Neutrophil (primary cell): Measurements from ENCODE around the gene FAM78A.

Experiments used
- H3K27ac ChIP-seq: fragments of 200-600 bp; sonication (generic); 2 replicates; pipeline ENCODE4 v1.5.1; 2016; ENCODE audit warnings: mild to moderate bottlenecking, moderate library complexity
- H3K27me3 ChIP-seq: fragments of 200-600 bp; sonication (generic); 2 replicates; pipeline ENCODE4 v1.6.0; 2016; ENCODE audit warnings: mild to moderate bottlenecking
- H3K36me3 ChIP-seq: fragments of 200-600 bp; sonication (generic); 2 replicates; pipeline ENCODE4 v1.5.1; 2017
- H3K4me1 ChIP-seq, 2 experiments: fragments of 200-600 bp in 1 of 2; sonication (generic) in 1 of 2; 1 replicate in 1 of 2; 2 replicates in 1 of 2; pipeline versions ENCODE4 v1.5.1 to v1.6.1; 2013 to 2016; ENCODE audit warnings: low read depth in 1 of 2, low read length in 1 of 2, mild to moderate bottlenecking in 1 of 2, moderate library complexity in 1 of 2; ENCODE audit not compliant: control insufficient read depth in 1 of 2, insufficient read depth in 1 of 2
- H3K4me3 ChIP-seq, 2 experiments: fragments of 200-600 bp in 1 of 2; sonication (generic) in 1 of 2; 1 replicate in 1 of 2; 2 replicates in 1 of 2; pipeline ENCODE4 v1.5.1; 2013 to 2016; ENCODE audit warnings: low read depth in 1 of 2, low read length in 1 of 2, mild to moderate bottlenecking in 1 of 2, moderate library complexity in 1 of 2
- H3K9me3 ChIP-seq: fragments of 200-600 bp; sonication (generic); 2 replicates; pipeline ENCODE4 v1.5.1; 2016
- TF ChIP-seq, protein P1 (sequence below): fragments of 200-600 bp; sonication (generic); IDR thresholded peaks from 2 replicates; pipeline ENCODE4 v1.5.1; 2016; ENCODE audit warnings: antibody characterized with exemption

The FAM78A gene

DNA sequence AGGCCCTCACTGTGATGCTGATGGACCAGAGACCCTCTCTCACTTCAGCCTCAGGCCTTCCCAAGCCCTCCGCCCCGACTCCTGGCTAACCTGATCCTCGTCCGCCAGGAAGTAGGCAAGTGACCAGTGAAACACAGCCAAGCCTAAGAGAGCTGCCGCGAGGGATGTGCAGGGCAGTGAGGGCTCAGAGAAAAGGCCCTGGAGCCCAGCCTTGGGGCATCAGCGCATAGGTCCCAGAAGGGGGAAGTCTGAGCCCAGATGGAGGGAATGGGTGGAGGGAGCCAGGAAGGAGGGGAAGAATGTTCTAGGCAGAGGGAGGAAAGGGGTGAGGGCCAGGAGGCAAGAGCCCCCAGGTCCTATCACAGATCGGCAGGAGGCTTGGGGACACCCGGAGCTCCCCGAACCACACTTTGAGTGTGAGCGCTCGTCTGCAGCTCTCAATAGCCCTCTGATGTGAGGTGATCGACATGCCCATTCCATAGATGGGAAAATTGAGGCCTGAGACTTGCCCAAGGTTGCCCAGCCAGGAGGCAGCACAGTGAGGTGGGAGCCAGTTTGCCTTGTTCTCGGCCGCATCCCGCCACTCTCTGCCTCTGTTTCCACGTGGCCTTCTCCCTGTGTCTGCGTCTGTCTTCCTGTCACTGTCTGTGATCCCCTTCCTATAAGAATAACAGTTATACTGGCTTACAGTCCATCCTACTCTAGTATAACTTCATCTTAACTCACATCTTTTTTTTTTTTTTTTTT is 33.4 kb upstream of the FAM78A start:
- peaks cover 10% of the 10 kb centered on the region for H3K27me3 ChIP-seq
- TF ChIP-seq, protein P1, sequence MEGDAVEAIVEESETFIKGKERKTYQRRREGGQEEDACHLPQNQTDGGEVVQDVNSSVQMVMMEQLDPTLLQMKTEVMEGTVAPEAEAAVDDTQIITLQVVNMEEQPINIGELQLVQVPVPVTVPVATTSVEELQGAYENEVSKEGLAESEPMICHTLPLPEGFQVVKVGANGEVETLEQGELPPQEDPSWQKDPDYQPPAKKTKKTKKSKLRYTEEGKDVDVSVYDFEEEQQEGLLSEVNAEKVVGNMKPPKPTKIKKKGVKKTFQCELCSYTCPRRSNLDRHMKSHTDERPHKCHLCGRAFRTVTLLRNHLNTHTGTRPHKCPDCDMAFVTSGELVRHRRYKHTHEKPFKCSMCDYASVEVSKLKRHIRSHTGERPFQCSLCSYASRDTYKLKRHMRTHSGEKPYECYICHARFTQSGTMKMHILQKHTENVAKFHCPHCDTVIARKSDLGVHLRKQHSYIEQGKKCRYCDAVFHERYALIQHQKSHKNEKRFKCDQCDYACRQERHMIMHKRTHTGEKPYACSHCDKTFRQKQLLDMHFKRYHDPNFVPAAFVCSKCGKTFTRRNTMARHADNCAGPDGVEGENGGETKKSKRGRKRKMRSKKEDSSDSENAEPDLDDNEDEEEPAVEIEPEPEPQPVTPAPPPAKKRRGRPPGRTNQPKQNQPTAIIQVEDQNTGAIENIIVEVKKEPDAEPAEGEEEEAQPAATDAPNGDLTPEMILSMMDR: no peak
- H3K4me3 ChIP-seq: no peak overlapping the region

DNA sequence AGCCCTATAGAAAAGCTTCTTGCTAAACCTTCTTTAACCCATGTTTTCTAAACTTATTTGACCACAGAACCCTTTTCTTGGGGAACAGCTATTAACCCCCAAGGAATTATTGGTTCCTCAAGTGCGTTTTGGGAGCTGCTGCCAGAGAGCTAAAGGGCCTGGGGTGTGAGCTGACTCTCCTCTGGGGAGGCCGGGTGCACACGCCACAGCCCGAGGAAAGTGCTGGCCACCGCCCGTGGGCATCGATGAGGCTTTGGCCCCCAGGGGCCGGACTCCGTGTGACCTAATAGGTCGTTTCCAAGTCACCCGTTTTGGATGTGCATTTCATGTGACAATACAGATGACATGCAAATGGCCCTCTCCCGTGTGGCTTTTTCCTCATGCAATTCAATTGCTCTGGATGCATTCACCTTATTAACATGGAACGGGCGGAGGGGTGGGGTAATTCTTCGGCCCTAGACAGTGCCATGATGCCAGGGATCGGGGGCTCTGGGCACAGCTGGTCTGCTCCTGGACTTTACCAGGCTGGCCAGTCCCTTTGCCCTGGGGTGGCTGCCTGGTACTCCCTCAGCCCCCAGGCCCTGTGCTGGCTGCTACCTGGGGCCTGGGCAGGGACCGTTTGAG is 32.7 kb upstream of the FAM78A start:
- H3K27me3 ChIP-seq: peaks cover 10% of the 10 kb centered on the region
- no peak overlapping the region for H3K27ac ChIP-seq
- no peaks in the 10 kb centered on the region for H3K9me3 ChIP-seq
- H3K4me3 ChIP-seq: no peak overlapping the region
- H3K4me1 ChIP-seq: peaks cover 0 to 6% of the 10 kb centered on the region in 2 experiments
- no peaks in the 10 kb centered on the region for H3K36me3 ChIP-seq
- TF ChIP-seq, protein P1: no peak

More for the DNA sequence above, 33.4 kb upstream of the FAM78A start:
- Histone ChIP-seq H3K9me3 (no peaks in the 10 kb centered on the region), H3K27ac (no peak overlapping the region), H3K36me3 (no peaks in the 10 kb centered on the region), H3K4me1 (peaks cover 0 to 6% of the 10 kb centered on the region in 2 experiments)

DNA sequence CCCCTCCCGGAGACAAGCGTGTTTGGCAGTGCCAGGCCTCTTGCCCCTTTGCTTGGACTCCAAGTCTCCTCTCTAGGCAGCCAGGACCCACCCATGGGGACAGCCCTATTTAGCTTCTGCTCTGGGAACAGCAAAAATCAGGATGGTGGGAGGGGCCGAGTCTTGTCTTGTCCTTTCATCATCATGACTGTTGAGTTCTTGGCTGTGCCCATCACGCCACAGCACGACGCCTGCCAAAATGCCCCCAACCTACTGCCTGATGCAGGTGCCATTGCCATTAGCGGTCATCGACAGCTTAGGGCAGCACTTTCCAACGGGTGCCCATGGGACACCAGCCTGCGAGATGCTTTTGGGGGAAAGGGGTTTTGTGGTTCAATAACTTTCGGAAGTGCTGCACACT is 32.1 kb upstream of the FAM78A start:
- no peak overlapping the region for H3K27ac ChIP-seq
- no peaks in the 10 kb centered on the region for H3K36me3 ChIP-seq
- H3K4me1 ChIP-seq: peaks cover 0 to 6% of the 10 kb centered on the region in 2 experiments
- no peaks in the 10 kb centered on the region for H3K9me3 ChIP-seq
- no peak overlapping the region for H3K4me3 ChIP-seq
- TF ChIP-seq, protein P1: no peak
- H3K27me3 ChIP-seq: peaks cover 10% of the 10 kb centered on the region

DNA sequence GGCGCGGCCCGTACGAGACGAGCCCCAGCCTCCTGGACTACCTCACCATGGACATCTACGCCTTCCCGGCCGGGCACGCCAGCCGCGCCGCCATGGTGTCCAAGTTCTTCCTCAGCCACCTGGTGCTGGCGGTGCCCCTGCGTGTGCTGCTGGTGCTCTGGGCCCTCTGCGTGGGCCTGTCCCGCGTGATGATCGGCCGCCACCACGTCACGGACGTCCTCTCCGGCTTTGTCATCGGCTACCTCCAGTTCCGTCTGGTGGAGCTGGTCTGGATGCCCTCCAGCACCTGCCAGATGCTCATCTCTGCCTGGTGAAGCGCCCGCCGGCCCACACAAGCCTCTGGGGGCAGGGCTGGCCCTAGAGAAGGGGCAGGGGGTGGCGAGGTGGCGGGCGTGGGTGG is 31.7 kb upstream of the FAM78A start:
- Histone ChIP-seq H3K27me3 (peaks cover 10% of the 10 kb centered on the region), H3K4me3 (no peak overlapping the region), H3K9me3 (no peaks in the 10 kb centered on the region), H3K36me3 (no peaks in the 10 kb centered on the region), H3K27ac (no peak overlapping the region), H3K4me1 (peaks cover 0 to 6% of the 10 kb centered on the region in 2 experiments)
- TF ChIP-seq, protein P1: no peak

DNA sequence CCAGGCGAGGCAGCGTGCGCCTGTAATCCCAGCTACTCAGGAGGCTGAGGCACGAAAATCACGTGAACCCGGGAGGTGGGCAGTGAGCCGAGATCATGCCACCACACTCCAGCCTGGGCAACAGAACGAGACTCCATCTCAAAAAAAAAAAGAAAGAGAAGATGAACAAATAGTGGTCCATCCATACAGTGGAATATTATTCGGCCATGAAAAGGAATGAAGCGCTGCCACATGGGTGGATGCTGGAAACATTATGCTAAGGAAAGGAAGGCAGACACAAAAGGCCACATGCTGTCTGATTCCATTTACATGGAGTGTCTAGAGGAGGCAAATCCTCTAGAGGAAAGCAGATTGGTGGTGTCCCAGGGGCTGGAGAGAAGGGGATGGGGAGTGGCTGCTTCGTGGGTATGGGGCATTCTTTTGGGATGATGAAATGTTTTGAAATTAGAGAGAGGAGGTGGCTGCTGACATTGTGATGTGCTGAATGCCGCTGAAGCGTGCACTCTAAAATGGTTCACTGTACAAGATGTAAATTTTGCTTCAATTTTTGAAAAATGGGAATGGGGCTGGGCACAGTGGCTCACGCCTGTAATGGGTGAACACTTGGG is 30.2 kb upstream of the FAM78A start:
- Histone ChIP-seq H3K27me3 (peaks cover 10% of the 10 kb centered on the region), H3K4me1 (peaks cover 0 to 6% of the 10 kb centered on the region in 2 experiments)
- TF ChIP-seq, protein P1: no peak

More for the DNA sequence above, 30.2 kb upstream of the FAM78A start:
- Histone ChIP-seq H3K27ac (no peak overlapping the region), H3K9me3 (no peaks in the 10 kb centered on the region), H3K4me3 (no peak overlapping the region), H3K36me3 (no peaks in the 10 kb centered on the region)
